C4-2B (cell line): ENCODE results near the gene B4GALNT2.

ENCODE experiments used
- CTCF ChIP-seq: fragments of 450-650 bp; conservative IDR thresholded peaks from 2 replicates; pipeline ENCODE4 v1.5.1; 2017; ENCODE audit warnings: mild to moderate bottlenecking
- ZFX ChIP-seq: fragments of 450-650 bp; IDR thresholded peaks from 2 replicates; pipeline ENCODE4 v1.6.1; 2017

GRCh38 chr17:49195751-49196150, 63.2 kb downstream of the B4GALNT2 start:
- TF ChIP-seq CTCF (no peak), ZFX (no peak)
